Gastrocnemius medialis (tissue), 4 donors: ENCODE results near the gene XPC. TPM values are rescaled to one million over a fixed set of nuclear protein-coding genes. Genes with fewer than 3 reads are reported as not detected.

Experiments used
- ATAC-seq, 2 donors: fragments of 150-250 bp; one replicate each; pipeline ENCODE4 v1.9.1; 2016
- DNase-seq, 2 donors: peaks; one replicate each; pipeline ENCODE4 v3.0.0-alpha.2; 2019
- H3K27ac ChIP-seq, 4 donors: fragments of 200-600 bp; sonication (generic); 1 replicate in 1 of 4; 2 replicates in 3 of 4; pipeline ENCODE4 v1.5.1; 2016 to 2018; ENCODE audit warnings: mild to moderate bottlenecking in 2 of 4, moderate library complexity in 1 of 4
- H3K27me3 ChIP-seq, 3 donors: fragments of 200-600 bp; sonication (generic) in 2 of 3; 1 replicate in 1 of 3; 2 replicates in 2 of 3; pipeline versions ENCODE4 v1.5.1 to v1.6.0; 2016 to 2019; ENCODE audit warnings: mild to moderate bottlenecking in 1 of 3, moderate library complexity in 1 of 3
- H3K36me3 ChIP-seq, 2 donors: fragments of 200-600 bp; sonication (generic) in 1 of 2; one replicate each; pipeline ENCODE4 v1.5.1; 2017 to 2018
- H3K4me1 ChIP-seq, 2 donors: fragments of 200-600 bp; sonication (generic) in 1 of 2; one replicate each; pipeline ENCODE4 v1.5.1; 2016 to 2017; ENCODE audit warnings: mild to moderate bottlenecking in 2 of 2
- H3K4me3 ChIP-seq, 4 donors: fragments of 200-600 bp; sonication (generic) in 3 of 4; 1 replicate in 1 of 4; 2 replicates in 3 of 4; pipeline ENCODE4 v1.5.1; 2016 to 2019; ENCODE audit warnings: mild to moderate bottlenecking in 2 of 4
- H3K9me3 ChIP-seq, 3 donors: fragments of 200-600 bp; sonication (generic) in 2 of 3; 1 replicate in 1 of 3; 2 replicates in 2 of 3; pipeline ENCODE4 v1.5.1; 2016 to 2019
- CTCF ChIP-seq, 5 experiments: fragments of 450-650 bp in 3 of 5; fragments of 200-600 bp in 2 of 5; sonication (generic) in 2 of 5; IDR thresholded peaks in 4 of 5; conservative IDR thresholded peaks in 1 of 5; 1 replicate in 4 of 5; 2 replicates in 1 of 5; pipeline ENCODE4 v1.5.1; 2016 to 2019; ENCODE audit warnings: antibody characterized with exemption in 5 of 5, mild to moderate bottlenecking in 3 of 5, moderate library complexity in 3 of 5
- POLR2A ChIP-seq, 2 donors: fragments of 450-650 bp; IDR thresholded peaks; one replicate each; pipeline ENCODE4 v1.6.1; 2017; ENCODE audit warnings: antibody characterized with exemption in 2 of 2, mild to moderate bottlenecking in 2 of 2, moderate library complexity in 2 of 2
- in situ Hi-C, 4 donors: fragments of 200-750 bp; cut with MboI; loops; one replicate each; pipeline versions ENCODE4 v1.15.0 to v1.8.0; 2017; ENCODE audit warnings: low sequenced_read_pairs in 4 of 4
- intact Hi-C: fragments of 100-400 bp; cut with DNase I; formaldehyde crosslinking; loops from one replicate; pipeline ENCODE4 v1.15.1; 2023; ENCODE audit warnings: low total_unique reads
- total RNA-seq, 4 donors: library from RNA; depleted of rRNA; stranded (reverse); fragments of >200 nt; gene quantifications; one replicate each; pipeline versions ENCODE4 v1.1.0 to v1.2.3, GENCODE V29; 2016

Gene XPC
- total RNA-seq, 4 donors from 2014 or later, result 22.0 to 30.6 (median 27.0) TPM

GRCh38 chr3:14218355-14218754 lies 40.0 kb upstream of the XPC start:
- in situ Hi-C loops (no loop called here), intact Hi-C loops (no loop called here)
- no peaks in the 10 kb centered on the region for H3K4me1 ChIP-seq
- no peaks in the 10 kb centered on the region for H3K36me3 ChIP-seq
- H3K4me3 ChIP-seq, result no peak overlapping the region
- no peak overlapping the region for H3K27ac ChIP-seq
- ATAC-seq (no peak), DNase-seq (no peak)
- H3K27me3 ChIP-seq, result no peaks in the 10 kb centered on the region
- TF ChIP-seq CTCF (IDR thresholded peaks at IDR 0.05 in 4 of 5, conservative IDR thresholded peaks at IDR 0.05 in 1 of 5) (no peak), POLR2A (IDR thresholded peaks at IDR 0.05) (no peak)
- H3K9me3 ChIP-seq, result no peaks in the 10 kb centered on the region

- in situ Hi-C loops (no loop called here), intact Hi-C loops (no loop called here)
- Histone ChIP-seq H3K27ac (peak overlapping the region in 1 of 4 donors; percentile 66), H3K4me1 (no peaks in the 10 kb centered on the region), H3K27me3 (no peaks in the 10 kb centered on the region), H3K36me3 (no peaks in the 10 kb centered on the region), H3K9me3 (no peaks in the 10 kb centered on the region), H3K4me3 (peak overlapping the region in 3 of 4 donors; percentile 13 to 58 (median 38))
- peak in 3 of 5 experiments; percentile 17 to 63 (median 57) for TF ChIP-seq CTCF (IDR thresholded peaks at IDR 0.05 in 4 of 5, conservative IDR thresholded peaks at IDR 0.05 in 1 of 5)
- peak in 1 of 2 donors; percentile 40 for TF ChIP-seq POLR2A (IDR thresholded peaks at IDR 0.05)
- DNase-seq, result no peak
- peak; percentile 30 to 66 for ATAC-seq
Observed at GRCh38 chr3:14216257-14217048, 38.1 kb upstream of the XPC start.

GRCh38 chr3:14214764-14215163 lies 36.4 kb upstream of the XPC start:
- no peak overlapping the region for H3K27ac ChIP-seq
- in situ Hi-C loops (no loop called here), intact Hi-C loops (no loop called here)
- no peak for TF ChIP-seq POLR2A (IDR thresholded peaks at IDR 0.05)
- TF ChIP-seq CTCF (IDR thresholded peaks at IDR 0.05 in 4 of 5, conservative IDR thresholded peaks at IDR 0.05 in 1 of 5), result no peak
- H3K4me3 ChIP-seq, result no peak overlapping the region
- ATAC-seq, result no peak
- H3K36me3 ChIP-seq, result no peaks in the 10 kb centered on the region
- no peaks in the 10 kb centered on the region for H3K9me3 ChIP-seq
- no peaks in the 10 kb centered on the region for H3K27me3 ChIP-seq
- H3K4me1 ChIP-seq, result no peaks in the 10 kb centered on the region
- DNase-seq, result no peak

- no peaks in the 10 kb centered on the region for H3K9me3 ChIP-seq
- intact Hi-C loops, result no loop called here
- H3K27ac ChIP-seq, result no peak overlapping the region
- TF ChIP-seq POLR2A (IDR thresholded peaks at IDR 0.05), result no peak
- no peak for TF ChIP-seq CTCF (IDR thresholded peaks at IDR 0.05 in 4 of 5, conservative IDR thresholded peaks at IDR 0.05 in 1 of 5)
- H3K4me1 ChIP-seq, result no peaks in the 10 kb centered on the region
- no peak for ATAC-seq
- no peaks in the 10 kb centered on the region for H3K36me3 ChIP-seq
- DNase-seq, result no peak
- in situ Hi-C loops, result no loop called here
- no peaks in the 10 kb centered on the region for H3K27me3 ChIP-seq
- H3K4me3 ChIP-seq, result no peak overlapping the region
Observed at GRCh38 chr3:14213066-14213774, 34.8 kb upstream of the XPC start.
